GM18526 (cell line): ENCODE measurements around the gene FOXL2NB.

Experiments
- POLR2A ChIP-seq: IDR thresholded peaks from 3 replicates; pipeline ENCODE4 v1.6.1; 2011; ENCODE audit not compliant: insufficient read length; ENCODE audit errors: extremely low read depth

FOXL2NB gene

DNA sequence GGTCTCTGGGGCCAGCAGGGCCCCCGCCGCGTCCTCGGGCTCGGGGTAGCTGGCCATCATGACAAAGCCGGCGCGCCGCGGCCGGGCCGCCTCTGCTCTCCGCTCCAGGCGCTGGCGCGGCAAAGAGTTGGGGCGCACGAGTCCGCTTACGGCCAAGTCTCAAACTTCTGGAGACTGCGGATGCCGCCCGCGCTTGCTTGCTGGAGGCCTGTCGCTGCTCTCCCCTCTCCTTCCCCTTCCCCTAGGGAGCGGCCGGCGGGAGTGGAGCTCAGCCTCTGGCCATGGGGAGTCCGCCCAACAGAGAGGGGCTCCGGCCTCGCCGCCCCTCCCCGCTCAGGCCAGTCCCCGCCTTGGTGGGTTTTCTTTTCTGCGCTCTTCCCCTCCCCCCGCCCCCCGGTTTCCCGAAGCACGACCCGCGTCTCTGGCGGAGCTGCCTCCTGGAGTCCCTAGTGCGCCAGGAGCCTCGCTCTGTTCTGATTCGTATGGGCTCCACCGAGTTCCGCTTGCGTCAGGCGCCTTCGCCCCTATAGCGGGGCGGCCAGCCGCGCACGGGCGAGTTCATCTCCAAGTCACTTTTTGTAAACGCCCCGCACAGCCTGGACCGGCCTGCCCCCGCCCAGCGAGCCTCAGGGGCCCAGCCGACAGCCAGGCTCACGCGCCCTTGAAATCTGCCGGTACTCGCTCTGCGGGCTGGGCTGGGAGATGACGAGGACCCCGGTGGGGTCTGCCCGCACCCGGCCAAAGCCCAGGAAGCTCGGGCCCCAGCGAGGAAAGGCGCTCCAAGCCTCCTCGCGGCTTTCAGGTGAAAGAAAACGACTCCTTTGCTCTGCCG lies at the start of gene FOXL2NB, which contains the start of gene FOXL2:
Gene FOXL2NB (plus strand): TSS at position 555 of the 832 bp plus-strand sequence. CDS start 148 bp downstream, at position 703.
Gene FOXL2 (minus strand): TSS at position 475 of the 832 bp plus-strand sequence. CDS start 415 bp downstream, at position 60.
- no peak for TF ChIP-seq POLR2A

DNA sequence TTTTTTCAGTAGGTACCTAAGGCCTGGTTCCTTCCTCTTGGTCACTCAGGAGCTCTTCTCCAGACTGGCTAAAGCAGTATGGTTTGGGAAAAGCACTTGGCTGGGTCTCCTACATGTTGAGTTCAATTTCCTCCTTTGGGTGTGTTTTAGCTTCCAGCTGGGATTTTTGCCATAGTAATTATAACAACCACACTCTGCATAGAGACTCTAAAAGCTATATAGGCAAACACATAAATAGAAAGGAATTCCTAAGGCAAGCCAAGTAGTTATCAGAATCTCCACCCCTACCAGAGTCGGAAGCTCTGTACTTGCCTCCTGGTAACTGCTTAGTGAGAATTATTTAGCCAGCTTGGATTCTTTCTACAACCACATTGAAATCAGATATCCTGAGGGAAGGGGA lies 48.7 kb upstream of the FOXL2NB start:
- TF ChIP-seq POLR2A = no peak

DNA sequence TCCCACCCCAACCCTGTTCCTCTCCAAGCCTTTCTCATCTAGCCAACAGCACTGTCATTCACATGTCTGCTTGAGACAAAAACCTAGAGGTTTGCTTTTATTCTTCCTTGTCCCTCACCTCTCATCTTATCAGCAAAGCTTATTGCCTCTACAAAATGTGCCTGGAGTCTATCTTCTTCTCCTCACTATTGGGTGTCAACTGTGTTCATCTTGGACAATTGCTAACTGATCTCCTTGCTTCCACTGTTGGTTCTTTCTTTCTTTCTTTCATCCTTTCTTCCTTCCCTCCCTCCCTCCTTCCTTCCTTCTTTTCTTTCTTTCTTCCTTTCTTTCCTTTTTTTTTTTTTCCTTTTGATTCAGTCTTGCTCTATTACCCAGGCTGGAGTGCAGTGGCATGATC lies 48.3 kb upstream of the FOXL2NB start:
- TF ChIP-seq POLR2A = no peak

DNA sequence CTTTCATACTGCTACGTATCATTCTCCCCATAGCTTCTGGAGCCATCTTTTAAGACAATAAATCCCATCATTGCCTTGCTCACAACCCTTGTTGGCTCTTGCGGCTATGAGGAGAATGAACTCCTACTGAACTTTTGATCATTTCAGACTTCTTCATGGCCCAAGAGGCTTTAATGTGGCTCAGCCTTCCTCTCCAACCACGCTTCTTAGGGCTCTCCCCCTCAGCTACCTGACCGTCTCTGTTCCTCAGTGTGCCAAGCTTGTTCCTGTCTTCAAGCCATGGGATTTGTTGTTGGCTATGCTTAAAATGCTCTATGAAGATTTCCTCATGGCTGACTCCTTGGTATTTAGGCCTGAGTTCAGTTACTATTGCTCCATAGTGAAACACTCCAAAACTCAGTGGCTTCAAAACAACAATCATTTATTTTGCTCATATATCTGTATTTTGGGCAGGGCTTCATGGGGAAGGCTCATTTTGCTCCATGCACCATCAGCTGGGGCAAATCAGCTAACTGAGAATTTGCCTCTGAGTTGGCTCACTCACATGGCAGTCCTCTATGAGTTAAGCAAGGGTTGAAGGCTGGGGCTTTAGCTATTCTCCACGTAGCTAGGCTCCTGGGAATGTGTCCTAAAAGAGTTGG lies 47.5 kb upstream of the FOXL2NB start:
- no peak for TF ChIP-seq POLR2A

DNA sequence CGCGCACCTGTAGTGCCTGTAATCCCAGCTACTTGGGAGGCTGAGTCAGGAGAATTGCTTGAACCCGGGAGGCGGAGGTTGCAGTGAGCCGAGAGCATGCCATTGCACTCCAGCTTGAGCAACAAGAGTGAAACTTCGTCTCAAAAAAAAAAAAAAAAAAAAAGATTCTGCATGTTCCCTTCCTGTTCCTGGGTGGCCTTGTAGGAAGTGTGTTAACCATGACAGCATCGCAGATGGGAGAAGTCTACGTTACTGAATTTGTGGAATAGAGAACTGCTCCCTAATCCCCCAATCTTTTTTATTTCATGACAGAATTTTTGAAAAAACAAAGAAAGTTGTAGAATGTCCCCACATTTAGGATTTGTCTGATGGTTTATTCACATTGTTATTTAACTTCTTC lies 45.5 kb upstream of the FOXL2NB start:
- no peak for TF ChIP-seq POLR2A

DNA sequence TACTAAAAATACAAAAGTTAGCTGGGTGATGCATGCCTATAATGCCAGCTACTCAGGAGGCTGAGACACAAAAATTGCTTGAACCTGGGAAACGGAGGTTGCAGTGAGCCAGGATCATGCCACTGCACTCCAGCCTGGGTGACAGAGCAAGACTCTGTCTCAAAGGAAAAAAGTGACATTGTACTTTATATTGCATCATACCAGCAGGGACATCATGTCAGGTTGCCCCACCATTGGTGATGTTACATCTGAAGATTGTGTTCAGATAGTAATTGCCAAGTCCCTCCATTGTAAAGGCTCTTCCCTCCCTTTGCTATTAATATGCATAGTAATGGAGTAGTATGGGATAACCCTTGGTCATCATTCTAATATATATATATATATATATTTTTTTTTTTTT lies 44.8 kb upstream of the FOXL2NB start:
- TF ChIP-seq POLR2A = no peak

DNA sequence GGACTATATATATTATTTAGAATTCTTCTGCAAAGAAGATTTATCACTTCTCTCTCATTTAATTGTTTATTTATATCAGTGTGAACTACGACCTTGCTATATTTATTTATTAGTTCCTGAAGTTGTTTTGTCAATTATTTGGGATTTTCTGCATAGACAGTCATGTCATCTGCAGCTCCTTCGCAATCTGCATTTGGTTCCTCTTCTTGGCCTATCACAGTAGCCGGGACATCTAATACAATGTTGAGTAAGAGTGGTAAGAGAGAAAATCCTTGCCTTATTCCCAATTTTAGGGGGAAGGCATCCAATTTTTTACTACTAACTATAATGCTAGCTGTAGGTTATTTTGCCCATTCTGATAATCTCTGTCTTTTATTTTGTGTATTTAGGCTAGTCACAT lies 39.5 kb upstream of the FOXL2NB start:
- TF ChIP-seq POLR2A = no peak

DNA sequence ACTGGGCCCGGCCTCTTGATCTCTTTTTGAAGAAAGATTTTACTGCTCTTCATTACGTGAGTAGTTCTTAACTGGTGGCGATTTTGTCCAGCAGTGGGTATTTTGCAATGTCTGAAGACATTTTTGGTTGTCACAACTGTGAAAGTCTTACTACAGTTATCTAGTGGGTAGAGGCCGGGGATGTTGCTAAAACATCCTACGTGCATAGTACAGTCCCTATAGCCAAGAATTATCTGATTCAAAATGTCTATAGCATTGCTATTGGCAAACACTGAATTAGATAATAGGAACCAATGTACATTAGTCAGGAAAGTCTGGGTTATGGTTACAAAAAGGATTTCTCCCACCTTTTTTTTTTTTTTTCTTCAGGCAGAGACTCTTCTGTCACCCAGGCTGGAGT lies 38.2 kb upstream of the FOXL2NB start:
- TF ChIP-seq POLR2A = no peak

DNA sequence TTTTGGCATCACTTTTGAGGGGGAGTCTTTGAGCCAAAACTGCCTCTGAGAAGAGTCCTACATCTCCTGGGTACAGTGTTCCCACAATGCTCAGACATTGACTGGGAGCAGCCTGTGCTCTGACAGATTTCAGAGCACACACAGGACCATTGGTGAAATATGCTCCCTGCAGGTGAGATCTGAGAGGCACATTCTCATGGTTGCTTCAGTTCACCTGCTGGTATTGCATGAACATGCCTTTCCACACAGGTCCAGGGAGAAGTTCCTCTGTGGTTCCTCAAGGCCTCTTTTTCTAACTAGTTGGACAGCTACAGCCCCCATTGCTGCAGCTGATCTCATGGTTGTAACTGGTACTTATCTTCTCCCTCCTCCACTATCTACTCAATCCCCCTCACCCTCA lies 37.1 kb upstream of the FOXL2NB start:
- TF ChIP-seq POLR2A = no peak

DNA sequence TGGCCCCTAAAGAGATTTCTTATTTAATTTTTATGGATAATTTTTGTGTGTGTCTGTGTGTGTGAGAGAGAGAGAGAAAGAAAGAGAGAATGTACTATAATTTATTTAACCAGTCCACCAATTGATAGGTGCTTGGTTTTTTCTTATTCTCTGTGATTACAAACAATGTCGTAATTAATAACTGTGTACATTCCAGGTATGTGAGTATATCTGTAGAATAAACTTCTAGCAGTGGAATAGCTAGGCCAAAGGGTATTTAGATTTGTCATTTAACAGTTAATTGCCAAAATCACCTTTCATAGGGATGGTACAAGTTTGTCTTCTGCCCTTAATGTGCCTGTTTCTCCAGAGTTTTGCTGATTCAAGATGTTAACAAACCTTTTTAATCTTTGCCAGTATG lies 35.4 kb upstream of the FOXL2NB start:
- TF ChIP-seq POLR2A = no peak

DNA sequence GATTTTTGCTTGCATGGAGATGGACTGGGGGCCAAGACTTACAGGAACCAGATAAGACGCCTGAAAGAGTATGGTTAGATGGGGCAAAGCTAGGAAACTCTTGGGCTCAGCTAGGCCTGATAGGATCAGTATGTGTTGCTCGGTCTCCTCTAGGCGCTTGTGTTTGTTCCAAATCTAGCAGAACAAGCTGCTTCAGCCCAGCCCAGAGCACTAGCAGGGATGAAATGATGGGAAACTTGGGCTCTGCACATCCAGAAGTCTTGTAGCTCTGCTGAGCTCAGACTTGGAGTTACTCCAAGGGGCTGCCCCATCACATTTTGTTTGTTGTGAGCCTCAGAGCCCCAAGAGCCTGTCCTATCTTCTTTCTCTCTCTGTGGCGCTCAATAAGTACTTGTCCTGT lies 34.8 kb upstream of the FOXL2NB start:
- no peak for TF ChIP-seq POLR2A

DNA sequence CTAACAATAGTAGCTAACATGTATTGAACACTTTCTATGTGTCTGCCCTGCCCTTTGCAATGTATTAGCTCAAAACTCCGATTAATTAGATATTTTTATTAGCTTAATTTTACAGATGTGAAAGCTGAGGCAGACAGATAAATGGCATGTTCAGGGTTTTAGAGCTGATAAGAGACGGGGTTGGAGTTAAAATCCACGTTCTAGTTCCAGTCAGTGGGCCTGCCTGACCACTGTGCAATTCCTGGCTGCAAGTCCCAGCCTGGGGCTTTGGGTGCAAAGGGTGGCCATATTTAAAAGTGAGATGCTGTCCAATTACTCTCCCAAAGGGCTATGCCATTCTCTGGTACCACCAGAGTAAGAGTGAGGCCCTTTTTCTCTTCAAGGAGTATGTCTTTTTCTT lies 33.3 kb upstream of the FOXL2NB start:
- no peak for TF ChIP-seq POLR2A

DNA sequence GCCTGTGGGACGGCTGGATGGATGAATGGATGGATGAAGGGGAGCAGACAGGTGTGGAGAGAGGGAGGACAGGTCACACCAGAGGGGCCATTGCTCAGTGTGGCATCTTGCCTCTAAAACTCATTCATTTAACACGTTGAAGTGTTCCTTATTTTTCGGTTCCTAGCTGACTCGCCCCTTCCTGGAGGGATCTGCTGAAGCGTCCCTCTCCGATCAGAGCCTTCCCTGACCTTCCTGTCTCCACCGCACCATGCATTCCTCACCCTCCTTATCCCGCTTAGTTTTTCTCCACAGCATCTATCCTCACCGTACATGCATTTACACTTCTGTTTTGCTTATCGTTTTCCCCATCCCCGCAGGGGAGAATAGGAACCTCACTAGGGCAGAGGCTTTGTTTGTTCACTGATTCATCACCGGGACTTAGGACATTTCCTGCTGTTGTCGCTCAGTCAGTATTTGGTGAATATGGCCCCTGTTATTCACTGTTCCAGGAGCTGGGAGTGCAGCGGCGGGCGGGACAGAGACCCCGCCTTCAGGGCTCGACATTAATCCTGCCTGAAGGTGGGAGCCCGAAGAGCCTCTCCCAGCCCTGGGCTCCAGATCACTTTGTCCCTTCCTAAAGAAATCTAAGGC lies 32.0 kb upstream of the FOXL2NB start:
- no peak for TF ChIP-seq POLR2A

DNA sequence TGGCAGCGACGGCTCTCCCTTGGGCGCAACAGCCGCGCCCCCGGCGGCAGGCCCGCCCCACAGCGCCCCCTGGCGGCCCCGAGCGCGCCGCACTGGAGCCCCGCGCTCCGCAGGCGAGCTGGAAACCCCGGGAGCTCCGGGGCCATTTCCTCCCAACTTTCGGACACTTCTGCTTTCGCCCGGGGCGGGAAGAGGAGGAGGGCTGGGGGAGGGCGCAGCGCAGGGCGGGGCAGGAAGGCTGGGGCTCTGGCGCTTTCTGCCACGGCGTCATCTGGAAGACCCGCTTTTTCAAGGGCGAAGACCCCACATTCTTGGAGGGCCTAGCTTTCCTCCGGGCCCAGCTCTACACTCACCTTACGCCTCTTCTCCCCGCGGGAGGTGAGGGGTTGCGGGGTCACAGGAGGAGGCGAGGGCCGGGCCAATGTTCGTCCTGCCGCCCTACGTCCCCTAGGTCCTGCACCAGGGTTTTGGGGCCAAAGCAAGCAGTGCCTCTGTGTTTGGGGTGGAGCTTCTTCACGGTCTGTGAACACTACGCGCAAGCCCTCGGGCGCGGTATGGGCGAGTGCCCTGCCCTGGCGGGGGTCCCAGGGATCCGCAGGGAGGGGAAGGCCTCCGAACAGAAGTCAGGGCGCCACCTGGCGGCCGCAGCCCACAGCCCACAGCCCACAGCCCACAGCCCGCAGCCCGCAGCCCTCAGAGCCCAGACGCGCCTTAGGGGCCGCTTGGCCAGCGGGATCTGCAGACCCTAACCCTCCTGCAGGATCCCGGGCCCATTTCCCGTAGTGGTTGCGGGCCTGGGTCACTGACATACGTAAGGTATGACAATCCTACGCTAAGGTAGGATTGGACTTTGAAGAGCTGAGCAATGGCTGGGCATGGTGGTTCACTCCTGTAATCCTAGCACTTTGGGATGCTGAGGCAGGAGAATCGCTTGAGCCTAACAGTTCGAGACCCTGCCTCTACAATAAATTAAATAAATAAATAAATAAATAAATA lies 31.2 kb upstream of the FOXL2NB start:
- no peak for TF ChIP-seq POLR2A

DNA sequence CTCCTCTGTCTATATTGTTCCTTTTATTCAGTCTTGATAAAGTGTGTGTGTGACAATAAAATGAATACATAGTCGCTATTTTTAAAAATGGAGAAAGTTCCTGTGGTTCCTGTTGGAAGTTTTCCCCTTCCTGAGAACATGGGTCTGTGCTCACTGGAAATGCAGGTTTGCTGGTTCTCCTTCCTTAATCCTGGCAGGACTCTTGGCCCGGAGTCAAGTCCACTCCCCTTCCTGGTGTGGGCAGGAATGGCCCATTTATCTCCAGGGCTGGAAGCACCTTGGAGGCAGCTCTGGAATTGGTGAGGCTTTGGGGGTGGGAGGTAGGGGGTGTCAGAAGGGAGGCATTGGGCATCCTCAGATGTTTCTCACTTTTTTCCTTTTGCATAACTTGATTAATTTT lies 30.2 kb upstream of the FOXL2NB start:
- no peak for TF ChIP-seq POLR2A
